Cardiac muscle cell (in vitro differentiated cells and primary cell): ENCODE results near the gene KRT14. TPM values are rescaled to one million over a fixed set of nuclear protein-coding genes. Genes with fewer than 3 reads are reported as not detected.
"Not testable (repeated sequence)": the region's sequence is repeated elsewhere in the genome, so short reads cannot be mapped to it uniquely, and the experiment has no call there.

ENCODE experiments used
- DNase-seq, 2 donors: peaks; one replicate each; pipeline versions ENCODE4 v3.0.0 to v3.0.0-alpha.2; 2010 to 2017; ENCODE audit warnings: low read depth in 1 of 2, low spot score in 1 of 2
- H3K27ac ChIP-seq: fragments of 200-600 bp; sonication (generic); 2 replicates; pipeline ENCODE4 v1.5.1; 2016
- H3K27me3 ChIP-seq: fragments of 200-600 bp; sonication (generic); 2 replicates; pipeline ENCODE4 v1.6.0; 2016; ENCODE audit warnings: control low read depth
- H3K36me3 ChIP-seq: fragments of 200-600 bp; sonication (generic); 2 replicates; pipeline ENCODE4 v1.5.1; 2016; ENCODE audit warnings: control low read depth
- H3K4me1 ChIP-seq: fragments of 200-600 bp; sonication (generic); 2 replicates; pipeline ENCODE4 v1.8.1; 2017; ENCODE audit warnings: low read depth, mild to moderate bottlenecking, mixed run types
- H3K4me3 ChIP-seq: fragments of 200-600 bp; sonication (generic); 2 replicates; pipeline ENCODE4 v1.5.1; 2016; ENCODE audit warnings: mild to moderate bottlenecking
- H3K9me3 ChIP-seq: fragments of 200-600 bp; sonication (generic); 2 replicates; pipeline ENCODE4 v1.5.1; 2017; ENCODE audit warnings: low read depth, mild to moderate bottlenecking, control low read depth
- polyA plus RNA-seq: library from polyadenylated mRNA; unstranded; fragments of >200 nt; fragmentation: Nextera tagmentation; extraction: Ambion mirVana; gene quantifications from 2 replicates; pipeline ENCODE4 v1.2.1, GENCODE V29; 2016
- total RNA-seq: library from RNA; depleted of rRNA; stranded (reverse); fragments of >200 nt; gene quantifications from 2 replicates; pipeline ENCODE4 v1.2.3, GENCODE V29; 2016
- TF ChIP-seq, protein P1 (sequence below): IDR thresholded peaks from 2 replicates; pipeline ENCODE4 v1.5.1; 2012; ENCODE audit warnings: low read depth, mild to moderate bottlenecking, low read length

Gene KRT14
- total and polyA plus RNA-seq, 2 experiments from 2014 or later = 0.20 TPM; not detected in 1

DNA sequence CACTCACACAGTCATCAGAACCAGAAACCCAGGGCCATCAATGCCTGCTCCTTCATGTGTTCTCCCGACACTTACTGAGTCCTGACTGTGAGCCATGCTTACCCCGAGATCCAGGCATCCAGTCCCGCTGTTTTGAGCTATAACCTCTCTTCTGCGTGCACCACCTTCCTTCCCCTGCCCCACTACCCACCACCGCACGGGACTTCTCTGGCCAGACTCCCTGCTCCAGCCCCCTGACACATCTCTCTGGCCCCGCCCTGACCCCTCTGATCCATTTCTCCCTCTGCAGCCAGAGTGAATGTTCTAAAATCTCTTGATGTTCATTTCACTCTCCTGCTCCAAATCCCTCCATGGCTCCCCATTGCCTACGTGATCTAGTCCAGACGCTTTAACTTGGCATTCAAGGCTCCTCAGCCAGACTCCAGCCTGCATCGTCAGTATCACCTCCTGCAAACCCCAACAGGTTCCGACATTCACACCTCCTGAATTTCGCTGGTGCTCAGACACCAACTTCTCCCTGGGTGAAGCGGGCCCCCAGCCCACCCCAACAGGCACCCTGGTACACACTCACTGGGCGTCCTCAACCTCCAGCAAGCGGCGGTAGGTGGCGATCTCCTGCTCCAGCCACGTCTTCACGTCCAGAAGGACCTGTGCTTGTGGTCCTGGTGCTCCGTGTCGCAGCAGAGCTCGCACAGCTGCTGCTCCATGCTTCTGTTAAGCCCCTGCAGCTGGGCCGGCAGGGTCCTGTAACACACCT, 40.8 kb upstream of the KRT14 start:
- no peak for DNase-seq
- no peaks in the 10 kb centered on the region for H3K9me3 ChIP-seq
- TF ChIP-seq, protein P1, sequence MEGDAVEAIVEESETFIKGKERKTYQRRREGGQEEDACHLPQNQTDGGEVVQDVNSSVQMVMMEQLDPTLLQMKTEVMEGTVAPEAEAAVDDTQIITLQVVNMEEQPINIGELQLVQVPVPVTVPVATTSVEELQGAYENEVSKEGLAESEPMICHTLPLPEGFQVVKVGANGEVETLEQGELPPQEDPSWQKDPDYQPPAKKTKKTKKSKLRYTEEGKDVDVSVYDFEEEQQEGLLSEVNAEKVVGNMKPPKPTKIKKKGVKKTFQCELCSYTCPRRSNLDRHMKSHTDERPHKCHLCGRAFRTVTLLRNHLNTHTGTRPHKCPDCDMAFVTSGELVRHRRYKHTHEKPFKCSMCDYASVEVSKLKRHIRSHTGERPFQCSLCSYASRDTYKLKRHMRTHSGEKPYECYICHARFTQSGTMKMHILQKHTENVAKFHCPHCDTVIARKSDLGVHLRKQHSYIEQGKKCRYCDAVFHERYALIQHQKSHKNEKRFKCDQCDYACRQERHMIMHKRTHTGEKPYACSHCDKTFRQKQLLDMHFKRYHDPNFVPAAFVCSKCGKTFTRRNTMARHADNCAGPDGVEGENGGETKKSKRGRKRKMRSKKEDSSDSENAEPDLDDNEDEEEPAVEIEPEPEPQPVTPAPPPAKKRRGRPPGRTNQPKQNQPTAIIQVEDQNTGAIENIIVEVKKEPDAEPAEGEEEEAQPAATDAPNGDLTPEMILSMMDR = no peak
- no peak overlapping the region for H3K27ac ChIP-seq
- H3K27me3 ChIP-seq = no peaks in the 10 kb centered on the region
- no peaks in the 10 kb centered on the region for H3K4me1 ChIP-seq
- H3K36me3 ChIP-seq = no peaks in the 10 kb centered on the region
- no peak overlapping the region for H3K4me3 ChIP-seq

DNA sequence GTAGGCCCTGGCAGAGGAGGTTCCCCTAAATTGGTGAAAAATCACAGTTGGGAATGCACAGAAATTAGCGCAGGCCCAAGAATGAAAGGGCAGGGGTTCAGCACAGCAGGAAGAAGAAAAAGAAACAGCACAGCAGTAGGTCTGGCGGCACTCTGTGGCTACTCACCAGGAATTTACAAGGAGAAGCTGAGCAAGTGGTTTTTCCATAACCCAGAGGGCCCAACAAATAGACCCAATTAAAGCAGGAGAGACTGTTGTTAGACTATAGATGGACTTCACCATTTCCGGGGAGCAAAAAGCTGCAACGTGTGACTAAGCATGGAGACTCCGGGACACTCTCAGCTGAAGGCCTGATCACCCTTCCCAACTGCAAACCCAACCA, 40.2 kb upstream of the KRT14 start:
- not testable (repeated sequence) for H3K4me3 ChIP-seq, H3K27me3 ChIP-seq, H3K36me3 ChIP-seq, H3K9me3 ChIP-seq, DNase-seq, H3K27ac ChIP-seq, H3K4me1 ChIP-seq

DNA sequence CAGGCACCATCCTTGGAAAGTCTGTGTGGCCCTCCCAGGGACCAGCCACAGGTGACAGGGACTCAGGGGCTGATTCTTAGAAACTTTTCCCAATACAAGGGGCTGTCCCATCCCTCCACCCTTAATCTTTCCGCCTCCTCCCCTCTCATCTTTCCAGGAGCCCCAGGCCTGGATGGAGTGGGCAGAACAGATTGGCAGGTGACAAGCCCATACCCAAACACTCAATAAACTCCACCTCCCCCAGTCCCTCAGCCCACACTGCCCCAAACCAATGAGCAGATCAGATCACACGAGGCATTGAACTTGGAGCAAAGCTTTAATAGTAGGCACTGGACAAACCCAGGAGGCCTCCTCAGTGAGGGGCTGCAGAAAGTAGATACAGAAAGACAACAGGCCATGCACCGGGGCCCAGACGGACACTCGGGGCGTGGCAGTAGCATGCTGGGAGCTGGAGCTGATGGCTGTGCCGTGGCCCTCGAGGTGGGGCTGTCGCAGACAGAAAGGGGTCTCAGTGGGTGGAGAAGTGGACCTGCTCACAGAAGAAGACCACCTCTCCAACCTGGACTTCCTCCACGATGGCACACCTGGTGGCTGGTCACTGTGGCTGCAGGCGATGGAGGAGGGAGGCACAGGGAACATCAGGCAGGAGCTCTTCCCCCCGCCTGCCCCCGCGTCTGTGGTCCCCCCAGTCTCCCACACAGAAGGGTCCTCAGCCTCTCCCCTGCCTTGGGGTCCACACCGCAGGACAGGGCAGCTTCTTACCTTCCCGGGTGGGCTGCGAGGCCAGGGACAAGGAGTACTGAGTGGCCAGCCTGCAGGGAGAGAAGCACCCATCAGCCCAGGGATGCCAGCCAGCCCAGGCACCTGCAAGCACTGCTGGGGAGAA, 39.6 kb upstream of the KRT14 start:
- not testable (repeated sequence) for H3K4me3 ChIP-seq, H3K4me1 ChIP-seq, H3K27ac ChIP-seq, H3K36me3 ChIP-seq, H3K27me3 ChIP-seq, H3K9me3 ChIP-seq, DNase-seq

DNA sequence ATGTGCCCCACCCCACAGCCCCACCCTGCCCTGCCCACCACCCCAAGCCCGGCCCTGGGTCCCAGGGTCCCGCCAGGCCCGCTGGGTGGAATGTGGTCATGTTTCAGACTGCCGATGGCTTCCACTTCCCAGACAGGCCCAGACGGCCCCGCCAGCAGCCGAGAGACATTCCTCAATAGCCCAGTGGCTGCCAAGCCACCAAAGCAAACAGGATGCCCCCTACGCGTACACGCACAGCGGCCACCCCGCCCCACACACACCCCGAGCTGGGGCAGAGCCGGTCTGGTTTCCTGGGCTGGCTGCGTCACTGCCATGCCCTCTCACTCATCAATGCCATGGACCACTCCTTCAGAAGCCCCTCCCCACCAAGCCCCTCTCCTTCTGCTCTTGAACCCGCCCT, 38.9 kb upstream of the KRT14 start:
- TF ChIP-seq, protein P1 = no peak
- no peaks in the 10 kb centered on the region for H3K27me3 ChIP-seq
- no peaks in the 10 kb centered on the region for H3K9me3 ChIP-seq
- no peak overlapping the region for H3K4me3 ChIP-seq
- no peak overlapping the region for H3K27ac ChIP-seq
- no peaks in the 10 kb centered on the region for H3K36me3 ChIP-seq
- H3K4me1 ChIP-seq = no peaks in the 10 kb centered on the region
- peak in 1 of 2 donors; percentile 42 for DNase-seq

DNA sequence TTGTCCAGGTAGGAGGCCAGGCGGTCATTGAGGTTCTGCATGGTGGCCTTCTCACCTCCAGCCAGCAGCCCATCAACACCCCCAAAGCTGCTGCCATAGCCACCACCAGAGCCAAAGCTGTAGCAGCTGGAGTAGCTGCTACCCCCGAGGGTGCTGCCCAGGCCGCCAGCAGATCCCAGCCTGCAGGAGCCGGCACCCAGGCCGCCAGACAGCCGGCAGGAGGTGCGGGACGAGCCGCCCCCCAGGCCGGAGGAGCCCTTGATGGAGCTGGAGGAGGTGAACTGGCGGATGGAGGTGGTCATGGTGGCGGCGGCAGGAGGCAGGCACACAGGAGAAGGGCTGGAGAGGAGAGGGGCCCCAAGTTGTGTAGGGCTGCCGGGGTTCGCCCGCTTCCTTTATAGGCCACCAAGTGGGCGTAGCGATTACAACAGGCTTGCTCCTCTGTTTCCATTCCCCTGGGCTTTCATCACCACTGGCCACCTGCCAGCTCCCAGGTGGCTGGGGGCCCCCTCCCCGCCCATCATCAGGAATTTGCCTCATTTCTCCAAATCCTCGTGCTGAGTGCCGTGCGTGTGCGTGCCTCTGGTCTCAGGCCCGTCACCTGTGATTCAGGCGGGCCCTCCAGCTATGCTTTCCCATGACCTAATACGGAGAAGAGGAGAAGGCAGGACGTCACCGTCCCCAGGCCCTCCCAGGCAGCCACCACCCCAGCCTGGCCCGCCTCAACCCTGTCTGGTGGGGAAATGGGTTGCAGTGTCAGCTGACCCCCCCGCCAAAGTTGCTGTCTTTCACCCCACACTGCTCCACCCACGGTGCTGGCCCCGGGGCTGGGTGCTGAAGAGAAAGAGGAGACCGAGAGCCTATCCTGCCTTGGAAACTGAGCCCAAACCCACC, 37.8 kb upstream of the KRT14 start, which contains the start of gene KRT17:
Gene KRT17, minus strand, starts transcription at position 368 of the 894 bp plus-strand sequence. Its CDS starts 66 bp downstream, at position 302.
- H3K27ac ChIP-seq = no peak within 1 kb of the TSS
- DNase-seq = no peak
- no peaks in the 10 kb centered on the region for H3K4me1 ChIP-seq
- TF ChIP-seq, protein P1 = no peak
- H3K4me3 ChIP-seq = no peak within 1 kb of the TSS
- no peaks in the 10 kb centered on the region for H3K9me3 ChIP-seq
- H3K27me3 ChIP-seq = no peaks in the 10 kb centered on the region
- H3K36me3 ChIP-seq = no peaks in the 10 kb centered on the region

DNA sequence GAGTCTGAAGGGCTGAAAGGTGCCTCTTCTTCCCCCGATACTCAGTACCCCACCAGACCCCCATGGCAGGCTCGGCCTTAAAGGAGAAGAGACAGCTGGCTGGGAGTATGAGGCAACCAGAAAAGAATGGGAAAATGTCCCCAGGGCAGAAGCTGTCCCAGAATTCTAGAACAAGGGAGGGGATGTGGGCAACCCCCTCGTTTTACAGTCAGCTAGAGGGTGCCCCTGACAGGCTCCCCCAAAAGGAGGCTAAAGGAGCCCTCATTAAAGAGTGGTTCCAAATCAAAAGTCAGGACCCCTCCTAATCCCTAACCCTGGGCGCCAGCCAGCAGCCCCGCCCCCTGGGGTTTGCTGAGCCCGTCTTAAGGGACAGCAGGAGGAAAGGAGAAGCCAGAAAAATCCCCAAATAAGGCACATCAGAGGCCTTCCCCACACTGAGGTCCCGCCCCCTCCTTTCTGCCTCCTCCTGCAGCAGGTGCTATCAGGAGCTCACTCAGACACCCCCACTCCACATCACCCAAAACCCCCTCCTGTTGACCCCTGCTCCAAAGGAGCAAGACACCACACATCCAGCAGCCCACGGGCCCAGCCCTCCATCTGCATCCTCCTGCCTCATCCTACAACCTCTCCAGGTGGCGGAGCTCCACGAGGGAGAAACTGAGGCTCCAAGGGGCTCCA, 36.6 kb upstream of the KRT14 start:
- H3K27ac ChIP-seq, H3K4me1 ChIP-seq, H3K27me3 ChIP-seq, H3K9me3 ChIP-seq, H3K4me3 ChIP-seq, H3K36me3 ChIP-seq, DNase-seq: not testable (repeated sequence)

DNA sequence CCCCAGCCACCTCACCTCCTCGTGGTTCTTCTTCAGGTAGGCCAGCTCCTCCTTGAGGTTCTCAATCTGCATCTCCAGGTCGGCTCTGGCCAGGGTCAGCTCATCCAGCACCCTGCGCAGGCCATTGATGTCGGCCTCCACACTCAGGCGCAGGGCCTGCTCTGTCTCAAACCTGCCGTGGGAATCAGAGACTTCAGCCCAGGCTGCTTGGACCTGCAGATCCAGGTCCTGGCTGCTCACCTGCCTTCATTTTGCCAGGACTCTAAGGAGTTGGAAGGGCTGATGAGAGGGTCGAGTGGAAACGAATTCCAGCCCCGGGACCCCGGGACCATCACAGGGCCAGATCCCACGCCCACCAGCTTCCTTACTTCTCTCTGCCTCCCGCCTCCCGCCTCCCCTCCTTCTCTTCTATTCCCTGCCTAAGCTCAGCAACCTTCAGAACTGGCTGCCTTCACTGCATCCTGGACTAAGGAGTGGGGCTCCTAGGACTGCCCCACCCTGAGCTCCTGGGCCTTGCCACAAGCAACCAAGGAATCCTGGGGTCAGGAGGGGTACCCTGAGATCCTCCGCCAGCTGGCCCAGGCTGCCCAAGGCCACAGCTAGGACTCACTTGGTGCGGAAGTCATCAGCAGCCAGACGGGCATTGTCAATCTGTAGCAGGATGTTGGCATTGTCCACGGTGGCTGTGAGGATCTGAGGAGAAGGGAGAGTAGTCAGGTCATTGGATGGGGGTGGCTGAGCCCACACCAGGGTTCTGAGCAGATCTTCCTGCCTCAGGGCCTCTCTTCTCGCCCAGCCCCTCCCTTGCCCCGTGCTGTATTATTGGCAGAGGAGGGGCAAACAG, 35.9 kb upstream of the KRT14 start:
- not testable (repeated sequence) for H3K27me3 ChIP-seq, H3K27ac ChIP-seq, DNase-seq, H3K4me3 ChIP-seq, H3K9me3 ChIP-seq, H3K36me3 ChIP-seq, H3K4me1 ChIP-seq
